Stimulated activated CD4-positive, alpha-beta T cell treated with anti-CD3 and anti-CD28 coated beads, Interleukin-1b, Interleukin-23, amount 100 ng/mL, for 48 hours (primary cell): Measurements from ENCODE around the gene LRMDA.
"Not testable (repeated sequence)": the region's sequence is repeated elsewhere in the genome, so short reads cannot be mapped to it uniquely, and the experiment has no call there.

ENCODE experiments used
- DNase-seq: peaks from one replicate; pipeline ENCODE4 v3.0.0-alpha.2; 2020

LRMDA gene

DNA sequence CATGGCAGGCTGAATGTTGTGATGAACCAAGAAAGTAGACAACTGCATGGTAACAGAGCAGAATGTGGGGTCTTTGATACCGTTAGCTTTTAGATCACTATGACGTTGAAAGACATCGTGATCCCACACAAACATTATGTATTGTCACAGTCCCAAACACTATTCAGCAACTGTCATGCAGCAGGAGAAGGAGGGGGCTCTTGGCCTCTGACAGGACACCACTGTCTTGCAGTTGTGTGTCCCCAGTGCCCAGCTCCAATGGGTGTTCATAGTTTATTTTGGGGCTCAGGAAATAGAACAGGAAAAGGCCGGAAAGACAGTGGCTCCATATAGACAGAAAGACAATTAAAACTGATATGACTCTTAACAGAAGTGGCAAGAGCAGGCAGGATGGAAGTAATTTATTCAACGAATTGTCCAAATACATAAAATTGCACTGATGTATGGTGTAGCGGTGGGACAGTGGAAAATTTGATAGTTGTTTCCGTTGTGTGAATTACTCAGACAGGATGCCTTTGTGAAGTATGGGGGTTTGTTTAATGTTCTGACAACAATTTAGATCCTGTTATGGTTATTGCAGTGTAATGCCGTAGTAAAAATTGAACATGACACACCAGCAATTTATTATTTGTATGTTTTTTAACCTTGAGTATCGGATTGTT lies 292.0 kb downstream of the LRMDA start:
- DNase-seq, result no peak

DNA sequence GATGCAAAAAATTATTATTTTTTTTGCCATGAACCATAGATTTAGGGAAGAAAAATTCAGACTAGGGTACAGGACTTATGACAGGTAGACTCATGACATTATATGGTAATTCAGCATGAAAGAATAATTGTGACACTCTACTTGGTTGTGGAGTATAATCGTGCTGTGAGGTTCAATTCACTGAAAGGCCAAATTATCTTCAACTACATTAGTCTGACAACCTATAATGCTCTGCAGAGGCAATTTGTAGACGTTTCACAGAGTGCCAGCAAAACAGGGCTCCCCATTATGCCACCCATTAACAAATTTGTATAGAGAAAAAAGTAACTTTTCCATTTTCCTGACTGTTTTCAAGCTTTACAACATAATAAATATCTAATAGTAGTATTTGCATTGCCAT lies 292.6 kb downstream of the LRMDA start:
- DNase-seq, result no peak

- no peak for DNase-seq
These were observed 295.4 kb downstream of the LRMDA start for GRCh38 chr10:75726522-75727483.

GRCh38 chr10:75730847-75731246 lies 299.4 kb downstream of the LRMDA start:
- DNase-seq, result no peak

DNA sequence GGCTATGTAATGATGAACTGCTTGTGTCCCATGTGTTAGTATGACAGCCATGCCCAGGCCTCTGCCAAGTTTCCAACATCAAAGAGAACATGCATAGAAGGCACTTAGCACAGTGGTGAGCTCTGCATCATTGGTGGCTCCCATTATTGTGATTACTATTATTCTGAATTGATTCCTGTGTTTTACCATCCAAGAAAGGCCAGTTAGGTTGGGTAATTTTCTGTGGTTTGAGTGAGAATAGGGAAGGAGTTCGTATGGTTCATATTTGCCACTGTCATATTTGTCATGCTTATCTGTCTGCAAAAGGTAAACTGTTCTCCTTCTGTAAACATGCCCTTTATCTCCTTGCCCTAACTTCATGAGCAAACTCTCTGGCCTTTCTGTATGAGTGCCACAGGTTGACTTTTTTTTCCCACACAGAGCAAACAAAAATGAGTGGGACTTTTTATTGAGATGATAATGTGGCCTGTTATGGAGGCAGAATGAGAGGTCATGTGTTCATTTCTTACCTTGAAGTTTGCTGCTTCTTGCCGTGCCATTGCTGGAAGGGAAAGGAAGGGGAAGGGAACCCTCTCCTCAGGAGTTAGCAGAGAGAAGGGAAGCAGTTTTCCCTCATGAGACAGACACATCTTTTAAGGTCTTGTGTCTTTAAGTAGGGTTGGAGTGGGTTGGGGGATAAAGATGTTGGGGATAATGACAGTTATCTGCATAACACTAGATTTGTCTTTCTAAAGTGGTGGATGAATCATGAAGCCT lies 301.9 kb downstream of the LRMDA start:
- DNase-seq, result no peak

- DNase-seq, result no peak
These were observed 304.8 kb downstream of the LRMDA start for GRCh38 chr10:75736151-75736640.

GRCh38 chr10:75736889-75737579 lies 305.6 kb downstream of the LRMDA start:
- DNase-seq, result no peak

GRCh38 chr10:75737580-75737949 lies 306.1 kb downstream of the LRMDA start:
- no peak for DNase-seq

DNA sequence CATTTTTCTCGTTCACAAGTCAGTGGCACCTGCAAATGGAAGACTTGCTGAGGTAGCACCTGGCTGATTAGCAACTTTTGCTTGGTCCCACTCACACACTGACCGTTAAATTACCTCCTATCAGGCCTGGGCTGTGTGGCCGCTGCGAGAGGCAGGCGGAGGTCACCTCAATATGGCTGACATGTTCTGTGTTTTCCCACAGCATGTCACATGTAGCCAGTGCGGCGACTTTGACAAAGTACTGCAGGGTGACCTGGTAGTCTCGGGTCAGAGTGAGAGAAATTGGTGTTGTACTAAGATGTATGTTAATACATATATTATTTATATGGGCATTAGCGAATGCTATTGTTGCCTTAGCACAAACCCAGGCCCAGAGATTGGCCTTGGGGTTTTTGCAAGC lies 307.5 kb downstream of the LRMDA start:
- no peak for DNase-seq

DNA sequence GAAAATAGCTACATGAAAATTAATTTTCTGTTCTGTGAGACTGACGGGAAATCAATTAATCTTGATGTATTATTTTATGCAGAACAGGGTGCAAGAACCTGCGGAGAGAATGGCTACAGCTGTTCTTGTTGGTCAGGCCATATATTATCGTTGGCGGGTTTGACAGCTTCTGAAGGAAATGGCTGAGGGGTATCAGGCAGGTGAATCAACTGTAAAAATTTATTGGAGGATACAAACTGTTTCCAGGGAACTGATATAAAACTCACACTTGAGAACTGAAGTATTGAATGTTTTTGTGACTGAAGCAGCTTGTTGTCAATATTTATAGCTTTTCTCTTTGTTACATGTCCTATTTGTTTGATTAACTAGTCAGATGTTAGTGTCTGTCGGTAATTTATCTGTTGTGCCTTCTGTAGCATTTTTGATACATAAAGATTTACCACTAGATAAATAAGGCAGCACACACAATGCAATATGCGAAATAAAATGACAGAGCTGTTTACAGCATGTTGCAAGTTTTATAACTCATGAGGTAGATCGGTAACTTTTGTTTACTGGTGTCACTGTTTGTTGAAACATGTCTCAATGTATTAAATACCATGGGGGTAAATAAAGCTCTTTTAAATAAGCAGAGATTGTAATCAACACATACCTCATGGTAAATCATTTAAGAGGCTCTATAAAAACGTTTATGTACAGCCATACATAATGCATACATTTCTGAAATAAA lies 308.2 kb downstream of the LRMDA start:
- no peak for DNase-seq

DNA sequence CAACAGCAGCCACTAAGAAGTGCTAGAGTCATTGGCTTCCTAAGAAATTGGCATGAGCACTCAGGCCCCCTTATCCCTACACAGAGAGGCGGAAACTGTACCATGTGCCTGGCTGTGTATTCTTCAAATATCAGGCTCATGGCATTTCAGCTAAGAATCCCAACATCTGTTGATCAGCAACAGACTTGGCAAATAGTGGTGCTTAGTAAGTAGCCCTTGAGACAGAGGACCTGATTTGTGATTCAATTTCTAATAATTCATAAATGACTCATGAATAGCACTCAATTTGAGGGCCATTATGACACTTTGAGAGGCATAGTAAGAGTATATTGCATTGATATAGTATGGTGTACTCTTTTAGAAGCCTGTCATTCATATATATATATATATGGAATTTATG lies 309.1 kb downstream of the LRMDA start:
- DNase-seq, result no peak

GRCh38 chr10:75742355-75742754 lies 310.9 kb downstream of the LRMDA start:
- no peak for DNase-seq

DNA sequence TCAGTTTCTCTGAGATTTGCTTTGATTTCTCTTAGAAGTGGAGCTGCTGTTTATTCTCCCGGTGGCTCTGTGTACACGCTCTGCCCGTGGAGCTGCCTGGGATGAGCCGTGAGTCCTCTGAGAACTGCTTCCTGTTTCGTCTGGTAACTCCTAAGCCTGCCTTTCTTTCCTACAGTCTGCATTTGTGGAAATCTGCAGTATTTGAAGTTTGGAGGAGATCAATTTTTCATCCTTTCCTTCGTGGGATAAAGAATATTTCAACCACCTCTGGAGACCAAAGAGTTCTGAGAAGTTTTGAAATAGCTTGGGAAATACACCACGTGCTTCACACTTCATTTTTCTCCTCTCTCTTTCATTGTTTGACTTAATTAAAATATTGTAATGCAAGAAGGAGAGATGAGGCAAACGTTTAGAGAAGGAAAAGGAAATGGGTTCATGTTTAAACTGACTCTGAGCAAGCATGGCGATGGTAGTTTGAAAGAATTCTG lies 311.9 kb downstream of the LRMDA start:
- DNase-seq, result no peak

- no peak for DNase-seq
These were observed 312.8 kb downstream of the LRMDA start for GRCh38 chr10:75744261-75744660.

DNA sequence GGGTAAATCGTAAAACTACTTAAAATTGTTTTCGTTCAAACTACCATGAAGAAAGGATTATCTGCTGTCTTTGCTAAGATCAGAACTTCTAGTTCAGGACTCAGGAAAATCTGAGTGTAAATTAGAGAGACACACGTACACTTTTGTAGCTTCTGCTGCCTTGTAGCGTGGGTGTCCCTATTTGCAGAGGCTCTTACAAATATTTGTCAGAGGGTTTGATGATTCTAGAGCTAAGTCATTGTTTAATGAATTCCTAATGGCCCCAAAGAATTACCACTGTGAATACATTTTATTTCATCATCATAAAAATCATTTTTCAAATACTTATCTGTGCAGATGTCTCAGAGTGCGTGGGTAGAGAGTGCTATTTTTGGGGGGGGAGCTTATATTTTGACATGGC lies 314.9 kb downstream of the LRMDA start:
- no peak for DNase-seq

GRCh38 chr10:75750093-75750875 lies 318.9 kb downstream of the LRMDA start:
- DNase-seq, result not testable (repeated sequence)

DNA sequence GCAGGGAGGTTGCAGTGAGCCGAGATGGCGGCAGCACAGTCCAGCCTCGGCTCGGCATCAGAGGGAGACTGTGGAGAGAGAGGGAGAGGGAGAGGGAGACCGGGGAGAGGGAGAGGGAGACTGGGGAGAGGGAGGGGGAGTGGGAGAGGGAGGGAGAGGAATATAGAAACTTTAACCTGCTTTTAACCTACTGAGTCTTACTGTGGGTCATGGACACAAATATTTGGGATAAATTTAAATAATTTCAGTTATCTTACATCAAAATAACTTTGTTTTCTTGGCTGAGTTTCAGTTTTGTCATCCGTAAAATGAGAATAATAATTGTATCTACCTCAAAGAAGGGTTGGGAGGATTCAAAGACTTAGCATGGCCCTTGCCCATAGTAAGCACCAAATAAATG lies 319.8 kb downstream of the LRMDA start:
- DNase-seq, result no peak

DNA sequence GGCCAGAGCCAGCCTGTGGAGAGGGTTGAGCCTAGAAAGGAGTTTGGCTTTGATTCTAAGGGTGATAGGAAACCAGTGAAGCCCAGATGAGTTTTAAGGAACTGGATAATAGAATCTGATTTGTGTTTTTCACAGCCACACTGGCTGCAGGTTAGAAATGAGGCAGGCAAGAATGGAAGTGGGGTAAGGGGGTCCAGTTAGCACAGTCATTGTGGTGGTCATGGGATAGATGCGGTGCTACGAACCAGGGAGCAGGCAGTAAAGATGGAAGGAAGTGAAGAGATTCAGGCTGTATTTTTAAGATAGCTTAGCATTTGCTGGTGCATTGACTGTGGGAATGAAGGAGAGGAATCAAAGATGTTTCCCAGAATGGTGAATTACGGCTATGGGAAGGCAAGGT lies 322.2 kb downstream of the LRMDA start:
- DNase-seq, result no peak

DNA sequence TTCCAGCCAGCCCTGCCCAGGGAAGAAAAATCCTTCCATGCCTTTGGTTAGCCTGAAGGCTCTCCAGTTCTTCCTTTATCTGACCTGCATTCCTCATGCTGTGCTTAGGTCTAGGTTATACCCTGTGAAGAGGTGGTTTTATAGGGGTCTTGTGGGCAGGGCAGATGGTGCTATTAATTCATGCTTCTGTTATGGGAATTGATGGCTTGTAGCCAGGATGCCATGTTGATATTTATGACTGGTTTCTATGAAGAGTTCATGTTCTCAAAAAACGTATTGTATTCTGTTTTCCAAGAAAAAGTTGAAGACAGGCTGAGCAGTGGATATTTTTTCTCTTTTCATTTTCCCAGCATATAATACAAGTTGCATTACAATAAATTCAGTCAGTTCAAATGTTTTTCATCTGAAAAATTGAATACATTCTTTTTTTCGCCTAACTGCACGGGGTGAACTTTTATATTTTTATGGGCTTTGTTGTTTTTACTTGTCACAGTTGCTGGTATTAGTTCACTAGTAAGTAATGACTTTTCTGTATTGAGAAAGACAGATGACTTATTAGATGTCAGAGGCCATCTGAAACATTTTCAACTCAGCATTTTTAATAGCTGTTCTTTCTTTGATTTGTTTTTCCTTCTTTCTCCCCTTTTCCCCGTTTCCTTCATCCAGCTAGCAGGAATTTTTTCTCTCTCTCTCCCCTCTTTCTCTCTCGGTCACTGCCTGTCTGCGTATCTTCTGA lies 322.8 kb downstream of the LRMDA start:
- no peak for DNase-seq

- DNase-seq, result no peak
These were observed 324.1 kb downstream of the LRMDA start for GRCh38 chr10:75755528-75755927.
